GM18951 (cell line): Measurements from ENCODE around the gene RUFY4.
"Not testable (repeated sequence)": the region's sequence is repeated elsewhere in the genome, so short reads cannot be mapped to it uniquely, and the experiment has no call there.

Experiments used
- POLR2A ChIP-seq: IDR thresholded peaks from 4 replicates; pipeline ENCODE4 v1.6.1; 2011; ENCODE audit warnings: mild to moderate bottlenecking; ENCODE audit not compliant: insufficient read length, insufficient read depth; ENCODE audit errors: extremely low read depth
- in situ Hi-C: fragments of 300-500 bp; cut with MboI; formaldehyde crosslinking; loops from one replicate; pipeline ENCODE4 v1.12.0; 2022; ENCODE audit warnings: low sequenced_read_pairs, mixed read lengths, inconsistent platforms; ENCODE audit not compliant: unreplicated experiment

RUFY4 gene

GRCh38 chr2:218035463-218036100, 33.5 kb upstream of the RUFY4 start:
- in situ Hi-C loops = no loop called here
- no peak for TF ChIP-seq POLR2A

- in situ Hi-C loops = no loop called here
- no peak for TF ChIP-seq POLR2A
These were observed 32.7 kb upstream of the RUFY4 start for GRCh38 chr2:218036371-218036770.

- in situ Hi-C loops = no loop called here
- TF ChIP-seq POLR2A = no peak
These were observed 29.9 kb upstream of the RUFY4 start for GRCh38 chr2:218039171-218039570.

- no peak for TF ChIP-seq POLR2A
- in situ Hi-C loops = no loop called here
These were observed 28.2 kb upstream of the RUFY4 start for GRCh38 chr2:218040883-218041282.

GRCh38 chr2:218041302-218042168, 27.5 kb upstream of the RUFY4 start:
- TF ChIP-seq POLR2A = no peak
- in situ Hi-C loops = no loop called here

- in situ Hi-C loops = no loop called here
- TF ChIP-seq POLR2A = no peak
These were observed 26.0 kb upstream of the RUFY4 start for GRCh38 chr2:218043100-218043499.

- no peak for TF ChIP-seq POLR2A
- in situ Hi-C loops = no loop called here
These were observed 25.3 kb upstream of the RUFY4 start for GRCh38 chr2:218043701-218044109.

- in situ Hi-C loops = not testable (repeated sequence)
These were observed 24.5 kb upstream of the RUFY4 start for GRCh38 chr2:218044599-218044998.

GRCh38 chr2:218046238-218046637, 22.8 kb upstream of the RUFY4 start:
- in situ Hi-C loops = no loop called here
- TF ChIP-seq POLR2A = no peak

GRCh38 chr2:218047536-218048225, 21.4 kb upstream of the RUFY4 start:
- no peak for TF ChIP-seq POLR2A

GRCh38 chr2:218051903-218052302, 17.1 kb upstream of the RUFY4 start:
- TF ChIP-seq POLR2A = no peak
- in situ Hi-C loops = no loop called here

More at GRCh38 chr2:218047536-218048225, 21.4 kb upstream of the RUFY4 start:
- in situ Hi-C loops = no loop called here

- no peak for TF ChIP-seq POLR2A
- in situ Hi-C loops = no loop called here
These were observed 9.8 kb upstream of the RUFY4 start for GRCh38 chr2:218059289-218059688.

- no peak for TF ChIP-seq POLR2A
- in situ Hi-C loops = no loop called here
These were observed 8.9 kb upstream of the RUFY4 start for GRCh38 chr2:218060118-218060517.
